Endodermal cell (in vitro differentiated cells): ENCODE results near the gene PDLIM5. TPM values are rescaled to one million over a fixed set of nuclear protein-coding genes. Genes with fewer than 3 reads are reported as not detected.
A peak's percentile ranks its signal among the peaks of the same experiment; 100 is the strongest.

Source experiments
- DNase-seq: peaks from one replicate; pipeline ENCODE4 v3.0.0-alpha.2; 2017
- H3K27ac ChIP-seq: 2 replicates; pipeline ENCODE4 v1.5.1; 2013; ENCODE audit warnings: mild to moderate bottlenecking, low read depth, low read length, moderate library complexity
- H3K27me3 ChIP-seq: 2 replicates; pipeline ENCODE4 v1.6.1; 2013; ENCODE audit warnings: mild to moderate bottlenecking, low read length, moderate library complexity; ENCODE audit not compliant: insufficient read depth, control insufficient read depth, poor library complexity, severe bottlenecking
- H3K36me3 ChIP-seq: 2 replicates; pipeline ENCODE4 v1.7.0; 2013; ENCODE audit warnings: mild to moderate bottlenecking, low read length, moderate library complexity; ENCODE audit not compliant: control insufficient read depth, insufficient read depth
- H3K4me1 ChIP-seq: one replicate; pipeline ENCODE4 v1.7.0; 2013; ENCODE audit warnings: low read length; ENCODE audit not compliant: control insufficient read depth, insufficient read depth
- H3K4me3 ChIP-seq: 2 replicates; pipeline ENCODE4 v1.5.1; 2013; ENCODE audit warnings: mild to moderate bottlenecking, low read length, moderate library complexity
- H3K9ac ChIP-seq: 2 replicates; pipeline ENCODE4 v1.6.1; 2013; ENCODE audit warnings: mild to moderate bottlenecking, low read length, moderate library complexity; ENCODE audit not compliant: poor library complexity, severe bottlenecking; ENCODE audit errors: extremely low read depth
- H3K9me3 ChIP-seq: 2 replicates; pipeline ENCODE4 v1.6.1; 2013; ENCODE audit warnings: mild to moderate bottlenecking, low read length, moderate library complexity; ENCODE audit not compliant: control insufficient read depth
- H3K27ac Mint-ChIP-seq: 2 replicates; pipeline ENCODE4 v1.8.0; 2020; ENCODE audit warnings: mixed read lengths
- H3K27me3 Mint-ChIP-seq: 2 replicates; pipeline ENCODE4 v1.8.0; 2021; ENCODE audit warnings: mild to moderate bottlenecking, mixed read lengths; ENCODE audit not compliant: insufficient read depth
- H3K36me3 Mint-ChIP-seq: 2 replicates; pipeline ENCODE4 v1.8.0; 2020; ENCODE audit warnings: low read depth, mixed read lengths
- H3K4me1 Mint-ChIP-seq: 2 replicates; pipeline ENCODE4 v1.8.0; 2020; ENCODE audit warnings: mixed read lengths
- H3K4me3 Mint-ChIP-seq: 2 replicates; pipeline ENCODE4 v1.8.0; 2020; ENCODE audit warnings: mild to moderate bottlenecking, moderate library complexity, mixed read lengths
- H3K9me3 Mint-ChIP-seq: 2 replicates; pipeline ENCODE4 v1.8.0; 2020; ENCODE audit warnings: mild to moderate bottlenecking, mixed read lengths
- whole genome bisulfite sequencing, 2 experiments: methylation state at CpG; one replicate each; pipeline versions ENCODE4 v1.1.5 to v1.1.7; 2013; ENCODE audit warnings: missing lambda C conversion rate in 2 of 2, mixed read lengths in 1 of 2; ENCODE audit not compliant: insufficient coverage in 1 of 2, insufficient read length in 1 of 2; 5-methylcytosine and 5-hydroxymethylcytosine counted together
- total RNA-seq, 2 donors: library from RNA; stranded (reverse); fragmentation: NEBNext Ultra II Directional in 1 of 2; extraction: Animal tissue kit (Norgen Biotek cat#: 25700) in 1 of 2; gene quantifications; 2 replicates in 1 of 2; 3 replicates in 1 of 2; pipeline ENCODE4 v1.2.1, GENCODE V29; 2021
- TF ChIP-seq, protein P1 (sequence below): fragments of 200-600 bp; sonication (generic); conservative IDR thresholded peaks from 2 replicates; pipeline ENCODE4 v1.5.0; 2021; ENCODE audit warnings: antibody characterized with exemption, mild to moderate bottlenecking

PDLIM5 gene
- total RNA-seq, 2 donors from 2014 or later = 91.0 to 149 TPM

DNA sequence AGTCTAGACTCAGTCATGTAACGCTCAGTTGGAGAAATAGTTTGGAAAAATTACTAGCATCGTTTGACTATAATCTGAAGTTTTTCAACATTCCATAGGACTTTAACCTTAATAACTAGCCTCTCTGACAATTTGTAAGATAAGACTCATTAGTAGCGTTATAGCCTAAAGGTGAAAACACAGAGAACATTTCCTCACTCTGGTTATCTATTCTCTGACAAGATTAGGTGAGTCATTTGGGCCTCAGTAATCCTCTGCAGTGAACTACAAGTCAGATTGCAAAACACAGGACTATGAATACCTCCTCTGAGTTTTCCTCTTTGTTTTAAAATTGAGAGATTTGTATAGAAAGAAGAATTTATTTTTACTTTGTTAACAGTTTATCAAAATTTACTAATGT is 31.8 kb upstream of the PDLIM5 start:
- no peak overlapping the region for H3K27ac ChIP-seq
- H3K27me3 ChIP-seq = no peaks in the 10 kb centered on the region
- TF ChIP-seq, protein P1, sequence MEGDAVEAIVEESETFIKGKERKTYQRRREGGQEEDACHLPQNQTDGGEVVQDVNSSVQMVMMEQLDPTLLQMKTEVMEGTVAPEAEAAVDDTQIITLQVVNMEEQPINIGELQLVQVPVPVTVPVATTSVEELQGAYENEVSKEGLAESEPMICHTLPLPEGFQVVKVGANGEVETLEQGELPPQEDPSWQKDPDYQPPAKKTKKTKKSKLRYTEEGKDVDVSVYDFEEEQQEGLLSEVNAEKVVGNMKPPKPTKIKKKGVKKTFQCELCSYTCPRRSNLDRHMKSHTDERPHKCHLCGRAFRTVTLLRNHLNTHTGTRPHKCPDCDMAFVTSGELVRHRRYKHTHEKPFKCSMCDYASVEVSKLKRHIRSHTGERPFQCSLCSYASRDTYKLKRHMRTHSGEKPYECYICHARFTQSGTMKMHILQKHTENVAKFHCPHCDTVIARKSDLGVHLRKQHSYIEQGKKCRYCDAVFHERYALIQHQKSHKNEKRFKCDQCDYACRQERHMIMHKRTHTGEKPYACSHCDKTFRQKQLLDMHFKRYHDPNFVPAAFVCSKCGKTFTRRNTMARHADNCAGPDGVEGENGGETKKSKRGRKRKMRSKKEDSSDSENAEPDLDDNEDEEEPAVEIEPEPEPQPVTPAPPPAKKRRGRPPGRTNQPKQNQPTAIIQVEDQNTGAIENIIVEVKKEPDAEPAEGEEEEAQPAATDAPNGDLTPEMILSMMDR = no peak
- Mint-ChIP-seq H3K27me3 (peaks cover 1% of the 10 kb centered on the region), H3K4me3 (no peak overlapping the region), H3K36me3 (peaks cover 6% of the 10 kb centered on the region), H3K27ac (no peak overlapping the region), H3K4me1 (peaks cover 19% of the 10 kb centered on the region), H3K9me3 (peaks cover 41% of the 10 kb centered on the region)
- H3K9ac ChIP-seq = no peak overlapping the region
- no peak for DNase-seq
- no peaks in the 10 kb centered on the region for H3K4me1 ChIP-seq
- H3K9me3 ChIP-seq = peaks cover 55% of the 10 kb centered on the region
- no peaks in the 10 kb centered on the region for H3K36me3 ChIP-seq
- 66 to 73% methylated on average over 3 of the region's 3 CpGs for WGBS, 2 experiments
- H3K4me3 ChIP-seq = peak overlapping the region; percentile 53

DNA sequence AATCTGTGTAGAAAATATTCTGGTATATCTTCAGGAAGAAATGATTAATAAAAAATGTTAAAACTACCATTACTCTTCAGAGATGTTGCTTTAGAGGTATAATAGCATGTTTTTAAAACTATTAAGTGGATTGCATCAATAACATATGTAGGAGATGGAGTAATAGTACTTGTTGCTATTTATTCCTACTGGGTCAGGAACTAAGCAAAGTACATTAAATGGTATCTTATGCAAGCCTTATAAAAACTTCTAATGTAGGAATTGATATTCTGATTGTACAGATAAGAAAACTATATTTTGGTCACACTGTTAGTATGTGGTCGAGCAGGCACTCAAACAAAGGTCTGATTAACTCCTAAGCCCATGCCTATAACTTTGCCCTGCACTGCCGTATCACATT is 31.4 kb upstream of the PDLIM5 start:
- peaks cover 19% of the 10 kb centered on the region for H3K4me1 Mint-ChIP-seq
- DNase-seq = no peak
- H3K4me3 ChIP-seq = peak overlapping the region; percentile 53
- no peak overlapping the region for H3K4me3 Mint-ChIP-seq
- H3K4me1 ChIP-seq = no peaks in the 10 kb centered on the region
- WGBS, 2 experiments = 92% methylated on average over 2 of the region's 2 CpGs; no CpG with 5 or more reads in 1 of the 2 experiments
- H3K27me3 ChIP-seq = no peaks in the 10 kb centered on the region
- H3K9me3 ChIP-seq = peaks cover 59% of the 10 kb centered on the region
- peaks cover 45% of the 10 kb centered on the region for H3K9me3 Mint-ChIP-seq
- TF ChIP-seq, protein P1 = no peak
- no peaks in the 10 kb centered on the region for H3K36me3 ChIP-seq
- no peak overlapping the region for H3K27ac Mint-ChIP-seq
- H3K27me3 Mint-ChIP-seq = peaks cover 1% of the 10 kb centered on the region
- H3K9ac ChIP-seq = no peak overlapping the region
- H3K27ac ChIP-seq = no peak overlapping the region
- H3K36me3 Mint-ChIP-seq = peaks cover 6% of the 10 kb centered on the region

DNA sequence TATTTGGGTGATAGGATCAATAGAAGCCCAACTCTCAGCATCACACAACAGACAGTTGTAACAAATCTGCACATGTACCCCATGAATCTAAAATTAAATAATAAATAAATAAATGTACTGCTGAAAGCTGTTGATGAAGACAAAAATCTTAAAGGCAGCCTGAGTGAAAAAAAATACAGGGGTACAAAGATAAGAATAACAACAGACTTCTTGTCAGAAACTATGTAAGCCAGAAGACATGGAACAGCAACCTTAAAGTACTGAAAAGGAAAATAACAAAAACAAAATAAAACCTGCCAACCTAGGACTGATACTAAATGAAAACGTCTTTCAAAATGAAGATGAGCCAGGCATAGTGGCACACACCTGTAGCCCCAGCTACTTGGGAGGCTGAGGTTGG is 25.0 kb upstream of the PDLIM5 start:
- no peaks in the 10 kb centered on the region for H3K4me1 ChIP-seq
- WGBS, 2 experiments = 83 to 87% methylated on average over 1 of the region's 1 CpG
- peaks cover 11% of the 10 kb centered on the region for H3K4me1 Mint-ChIP-seq
- peak overlapping the region; percentile 2 for H3K4me3 ChIP-seq
- TF ChIP-seq, protein P1 = no peak
- no peaks in the 10 kb centered on the region for H3K36me3 ChIP-seq
- H3K27ac Mint-ChIP-seq = no peak overlapping the region
- H3K4me3 Mint-ChIP-seq = no peak overlapping the region
- peaks cover 61% of the 10 kb centered on the region for H3K9me3 ChIP-seq
- peaks cover 55% of the 10 kb centered on the region for H3K9me3 Mint-ChIP-seq
- H3K9ac ChIP-seq = no peak overlapping the region
- H3K36me3 Mint-ChIP-seq = no peaks in the 10 kb centered on the region
- H3K27me3 Mint-ChIP-seq = peaks cover 1% of the 10 kb centered on the region
- no peak overlapping the region for H3K27ac ChIP-seq
- no peaks in the 10 kb centered on the region for H3K27me3 ChIP-seq
- DNase-seq = no peak
